Heart left ventricle (tissue), 13 donors: ENCODE results near the gene PPFIBP1.

Source experiments
- CTCF ChIP-seq, 12 donors: fragments of 200-600 bp; sonication (generic) in 4 of 12; IDR thresholded peaks; one replicate each; pipeline versions ENCODE4 v1.5.0 to v1.8.0; 2018 to 2022; ENCODE audit warnings: antibody characterized with exemption in 12 of 12, mild to moderate bottlenecking in 5 of 12
- POLR2A ChIP-seq, 2 donors: fragments of 450-650 bp; IDR thresholded peaks; one replicate each; pipeline ENCODE4 v1.6.1; 2017; ENCODE audit warnings: antibody characterized with exemption in 2 of 2, mild to moderate bottlenecking in 2 of 2, moderate library complexity in 2 of 2
- donor health status: ischemic (EF 13 %, LVEDD 7.1; RV severe dilation, severe dysfunction).
- donor health status: DM: no; HTN: yes; CAD: no.
- donor health status: DM: no; HTN: no; CAD: no.
- donor health status: ischemic (EF 25% LVEDD 6.9; RV normal size, moderate dysfunction).
- donor health status: ischemic (EF 25% LVEDD 5.7; RV mildly dilated, moderate dysfunction).
- donor health status: ischemic (EF 35%, LVEDD 5.7; RV mildly dilated, moderate dysfunction).
- donor health status: nonischemic (EF 11% LVEDD 7.7; RV severe dilation, severe dysfunction).
- donor health status: DM: yes; HTN: yes; CAD: no.
- donor health status: PGD.
- donor health status: ischemic (EF 29% LVEDD 5.4; RV normal size, mild dysfunction).
- donor health status: nonischemic (EF 23%, LVEDD 6.1; RV moderate dilation, normal function).

- no peak for TF ChIP-seq CTCF (IDR thresholded peaks at IDR 0.05)
- TF ChIP-seq POLR2A (IDR thresholded peaks at IDR 0.05): no peak
Observed at GRCh38 chr12:27688671-27689070, 164.7 kb downstream of the PPFIBP1 start.
